HG03097 (cell line): ENCODE measurements around the gene LIFR.
"Not testable (repeated sequence)": the region's sequence is repeated elsewhere in the genome, so short reads cannot be mapped to it uniquely, and the experiment has no call there.

Source experiments
- ATAC-seq: cut with Tn5 transposase; IDR thresholded peaks from one replicate; pipeline ENCODE4 v1.9.1; 2021; ENCODE audit not compliant: unreplicated experiment, low FRiP score

The LIFR gene

DNA sequence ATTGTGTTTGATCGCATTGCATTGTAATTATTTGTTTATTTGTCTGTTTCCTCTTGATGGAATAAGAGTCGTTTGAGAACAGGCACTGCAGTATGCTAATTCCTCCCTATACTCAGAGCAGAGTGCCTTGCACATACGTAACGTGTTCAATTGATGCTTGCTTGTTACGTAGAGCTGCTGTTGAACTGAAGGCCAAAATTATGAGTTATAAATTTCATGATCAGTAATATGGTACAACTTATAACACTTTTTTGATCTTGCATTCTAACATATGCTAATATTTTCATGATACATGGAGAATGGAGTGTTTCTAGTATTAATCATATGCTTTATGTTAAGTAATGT, 26.5 kb upstream of the LIFR start:
- no peak for ATAC-seq

DNA sequence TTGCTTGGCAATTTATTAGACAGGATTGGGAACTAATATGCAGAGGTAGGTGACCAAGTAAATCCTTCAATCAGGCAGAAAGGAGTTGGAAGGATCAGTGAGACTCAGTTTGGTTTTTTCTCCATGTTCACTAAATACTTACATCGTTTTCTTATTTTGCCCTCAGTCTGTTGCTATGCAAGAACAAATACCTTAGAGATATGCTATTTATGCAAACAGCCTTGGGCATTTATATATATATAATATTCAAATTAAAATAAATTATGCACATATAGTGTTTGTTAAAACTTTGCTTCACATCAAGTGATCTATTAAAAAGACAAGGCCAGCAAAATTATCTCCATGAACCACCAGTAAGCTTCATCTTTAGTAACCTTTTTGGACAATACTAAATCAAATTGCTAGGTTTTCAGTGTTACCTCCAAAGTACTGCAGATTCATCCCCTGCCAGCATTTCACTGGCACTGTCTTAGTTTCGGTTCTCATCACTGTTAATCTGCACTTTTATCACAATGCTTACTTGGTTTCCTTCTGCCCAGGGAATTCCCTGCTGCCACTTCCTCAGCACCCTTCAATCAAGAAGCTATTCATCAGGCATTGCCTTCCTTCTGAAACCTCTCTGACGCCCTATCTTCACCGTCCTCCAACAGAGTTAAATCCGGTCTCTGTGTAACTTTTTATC, 26.0 kb upstream of the LIFR start:
- no peak for ATAC-seq

DNA sequence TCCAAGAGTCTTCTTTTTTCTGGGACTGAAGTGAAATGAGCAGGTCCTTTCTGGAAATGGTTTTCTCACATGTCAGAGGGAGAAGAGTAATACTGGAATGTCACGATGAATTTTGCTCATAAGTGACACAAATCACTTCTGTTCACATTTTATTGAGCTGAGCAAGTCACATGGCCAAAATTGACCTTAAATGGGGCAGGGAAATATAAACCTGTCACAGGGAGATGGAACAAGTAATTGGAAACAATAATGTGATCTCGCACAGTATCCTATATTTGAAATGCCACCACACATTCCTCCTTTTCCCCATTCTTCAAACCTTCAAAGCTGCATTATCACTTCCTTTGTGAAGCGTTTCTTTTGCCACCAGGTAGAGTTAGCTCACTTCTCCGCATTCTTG, 25.2 kb upstream of the LIFR start:
- no peak for ATAC-seq

DNA sequence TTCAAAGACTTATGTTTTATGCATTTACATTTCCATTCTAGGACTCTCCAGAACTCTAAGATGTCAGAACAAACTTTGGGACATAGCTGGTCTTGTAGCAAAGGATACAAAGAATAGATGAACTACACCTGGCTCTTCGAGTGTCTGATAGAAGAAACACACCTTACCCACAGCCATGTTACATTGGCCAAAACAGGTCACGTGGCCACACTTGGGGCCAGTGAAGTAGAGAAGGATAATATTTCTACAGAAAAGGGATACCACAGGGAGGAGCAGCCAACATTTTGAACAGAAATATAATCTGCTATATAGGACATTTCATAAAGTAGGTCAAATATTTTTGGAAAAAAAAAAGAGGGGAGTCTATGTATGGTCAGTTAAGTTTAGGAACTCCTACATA, 22.7 kb upstream of the LIFR start:
- no peak for ATAC-seq

DNA sequence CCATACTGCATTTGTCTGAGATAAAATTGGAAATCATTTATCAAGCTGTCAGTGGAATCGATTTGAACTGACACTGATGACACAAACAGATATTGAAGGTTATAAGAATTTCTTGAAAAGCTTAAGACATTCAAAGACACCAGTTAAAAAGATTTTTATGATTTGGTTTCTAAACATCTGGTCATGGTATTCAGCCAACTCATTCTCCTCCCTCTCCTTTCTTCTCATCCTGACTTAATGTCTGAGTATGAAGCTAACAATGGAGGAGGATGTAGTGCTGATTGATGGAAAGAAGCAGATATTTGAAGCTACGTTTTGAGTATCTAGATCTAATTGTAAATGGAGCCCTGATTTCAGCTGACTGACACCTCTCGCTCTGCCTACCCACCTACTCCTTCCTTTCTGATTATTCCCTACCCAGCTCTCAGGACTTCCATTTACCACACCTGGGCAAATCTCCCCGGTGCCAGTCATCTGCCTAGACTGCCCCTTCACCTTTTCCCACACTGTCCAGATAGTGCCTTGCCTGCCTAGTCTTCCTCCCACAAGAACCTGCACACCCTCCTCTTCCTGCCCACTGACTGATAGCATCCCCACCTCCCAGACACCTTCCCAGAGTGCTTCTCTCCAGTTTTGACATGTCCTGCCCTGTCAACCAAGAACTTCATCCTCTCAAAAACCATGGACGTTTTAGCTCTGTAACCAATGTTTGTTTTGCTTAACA, 20.7 kb upstream of the LIFR start:
- ATAC-seq = no peak

DNA sequence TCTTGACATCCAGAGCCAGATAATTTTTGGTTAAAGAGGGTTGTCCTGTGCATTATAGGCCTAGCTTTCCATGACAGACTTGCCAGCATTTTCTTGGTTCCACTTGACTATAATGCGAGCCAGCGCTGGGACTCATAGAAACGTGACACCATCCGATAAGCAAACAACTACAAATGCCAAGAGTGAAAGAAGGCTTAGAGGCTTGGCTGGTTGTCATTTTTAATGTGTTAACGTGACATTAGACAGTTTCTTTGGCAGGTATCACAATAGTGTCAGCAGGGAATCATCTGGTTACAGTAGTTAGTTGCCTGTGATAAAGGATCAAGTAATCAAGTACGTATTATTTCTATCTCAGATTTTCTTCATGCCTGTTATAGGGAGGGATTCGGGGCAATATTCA, 20.0 kb upstream of the LIFR start:
- ATAC-seq = no peak

DNA sequence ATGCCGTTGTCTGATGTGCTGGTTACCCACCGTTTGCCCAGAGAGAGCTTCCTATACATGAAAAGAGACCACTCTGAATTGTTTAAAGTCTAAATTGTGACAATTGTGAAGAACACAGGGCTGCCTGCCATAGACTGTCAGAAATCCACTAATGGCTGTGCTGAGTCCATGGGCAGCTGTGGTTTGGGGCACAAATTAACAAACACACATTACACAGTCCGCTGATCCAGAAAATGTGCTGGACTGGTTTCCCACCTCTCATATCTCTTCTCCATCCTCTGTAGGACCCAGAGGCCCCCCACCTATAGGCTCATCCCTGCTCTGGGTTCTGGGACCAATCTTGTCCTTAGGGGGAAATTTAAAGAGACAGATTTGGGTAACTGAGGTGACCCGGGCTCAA, 19.0 kb upstream of the LIFR start:
- ATAC-seq = no peak

DNA sequence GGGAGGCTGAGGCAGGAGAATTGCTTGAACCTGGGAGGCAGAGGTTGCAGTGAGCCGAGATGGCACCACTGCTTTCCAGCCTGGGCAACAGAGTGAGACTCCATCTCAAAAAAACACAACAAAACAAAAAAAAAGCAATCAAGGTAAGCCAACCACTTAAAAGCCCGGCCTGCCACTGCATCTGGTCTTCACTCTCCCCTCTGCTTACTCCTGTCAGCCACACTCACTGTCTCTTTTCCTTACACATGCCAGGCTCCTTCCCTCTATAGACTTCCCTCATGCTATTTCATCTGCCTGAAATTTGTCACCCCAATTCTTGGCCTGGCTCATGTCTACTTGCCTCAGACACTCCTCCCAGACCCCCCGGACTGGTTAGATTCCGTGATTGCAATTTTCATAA, 17.6 kb upstream of the LIFR start:
- no peak for ATAC-seq

DNA sequence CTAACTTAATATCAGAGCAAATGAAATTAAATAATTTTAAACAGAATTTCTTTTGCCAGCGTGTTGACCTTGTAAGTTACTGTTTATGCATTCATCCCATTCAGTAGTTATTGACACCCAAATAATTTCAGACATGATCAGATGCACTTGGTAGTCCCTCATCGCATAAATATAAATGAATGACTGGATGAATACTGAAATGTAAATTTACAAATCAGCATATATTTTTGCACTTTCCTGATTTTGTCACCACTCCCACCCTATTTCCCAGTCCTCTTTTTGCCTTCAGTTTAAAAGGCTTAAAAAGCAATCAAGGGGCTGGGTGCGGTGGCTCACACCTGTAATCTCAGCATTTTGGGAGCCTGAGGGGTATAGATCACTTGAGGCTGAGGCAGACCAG, 17.1 kb upstream of the LIFR start:
- ATAC-seq = no peak

DNA sequence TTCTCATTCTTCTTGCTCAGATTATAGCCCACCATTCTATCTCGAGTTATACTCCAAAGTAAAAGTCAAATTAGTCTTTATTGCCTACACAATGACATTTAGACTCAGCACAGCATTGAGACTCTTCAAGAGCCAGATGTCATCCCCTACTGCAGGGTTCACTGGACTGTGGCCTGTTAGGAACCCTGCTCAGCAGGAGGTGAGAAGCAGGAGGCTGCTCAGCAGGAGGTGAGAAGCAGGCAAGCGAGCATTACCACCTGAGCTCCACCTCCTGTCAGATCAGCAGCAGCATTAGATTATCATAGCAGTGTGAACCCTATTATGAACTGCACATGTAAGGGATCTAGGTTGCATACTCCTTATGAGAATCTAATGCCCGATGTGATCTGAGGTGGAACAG, 12.7 kb upstream of the LIFR start:
- ATAC-seq = no peak

DNA sequence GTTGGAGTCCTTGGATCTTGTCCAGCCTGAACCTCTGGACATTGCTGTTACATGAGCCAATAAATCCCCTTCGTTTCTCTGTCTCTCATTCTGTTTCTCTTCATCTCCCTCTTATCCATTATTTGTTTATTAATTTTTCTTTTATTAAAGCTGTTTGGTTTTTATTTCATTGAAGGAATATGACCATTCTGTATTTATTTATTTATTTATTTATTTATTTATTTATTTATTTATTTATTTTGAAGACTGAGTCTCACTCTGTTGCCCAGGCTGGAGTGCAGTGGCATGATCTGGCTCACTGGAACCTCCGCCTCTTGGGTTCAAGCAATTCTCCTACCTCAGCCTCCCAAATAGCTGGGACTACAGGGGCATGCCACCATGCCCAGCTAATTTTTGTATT, 10.9 kb upstream of the LIFR start:
- not testable (repeated sequence) for ATAC-seq

DNA sequence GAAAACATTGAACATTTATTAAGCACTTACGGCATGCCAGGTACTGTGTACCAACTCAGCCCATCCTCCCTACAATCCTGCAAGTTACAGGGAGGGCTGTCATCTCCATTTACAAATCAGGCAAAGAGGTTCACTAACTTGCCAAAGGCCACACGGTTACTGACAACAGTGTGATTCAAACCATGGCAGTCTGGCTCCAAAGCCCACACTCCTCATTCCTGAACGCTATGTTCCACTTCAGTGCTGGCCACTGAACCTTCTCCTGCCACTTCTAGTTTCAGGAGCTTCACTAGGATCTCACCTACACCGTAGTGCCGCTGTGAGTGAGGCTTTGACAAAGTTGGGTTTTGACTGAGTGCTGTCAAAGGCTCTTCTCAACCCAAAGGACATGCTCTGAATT, 7.2 kb upstream of the LIFR start:
- no peak for ATAC-seq

DNA sequence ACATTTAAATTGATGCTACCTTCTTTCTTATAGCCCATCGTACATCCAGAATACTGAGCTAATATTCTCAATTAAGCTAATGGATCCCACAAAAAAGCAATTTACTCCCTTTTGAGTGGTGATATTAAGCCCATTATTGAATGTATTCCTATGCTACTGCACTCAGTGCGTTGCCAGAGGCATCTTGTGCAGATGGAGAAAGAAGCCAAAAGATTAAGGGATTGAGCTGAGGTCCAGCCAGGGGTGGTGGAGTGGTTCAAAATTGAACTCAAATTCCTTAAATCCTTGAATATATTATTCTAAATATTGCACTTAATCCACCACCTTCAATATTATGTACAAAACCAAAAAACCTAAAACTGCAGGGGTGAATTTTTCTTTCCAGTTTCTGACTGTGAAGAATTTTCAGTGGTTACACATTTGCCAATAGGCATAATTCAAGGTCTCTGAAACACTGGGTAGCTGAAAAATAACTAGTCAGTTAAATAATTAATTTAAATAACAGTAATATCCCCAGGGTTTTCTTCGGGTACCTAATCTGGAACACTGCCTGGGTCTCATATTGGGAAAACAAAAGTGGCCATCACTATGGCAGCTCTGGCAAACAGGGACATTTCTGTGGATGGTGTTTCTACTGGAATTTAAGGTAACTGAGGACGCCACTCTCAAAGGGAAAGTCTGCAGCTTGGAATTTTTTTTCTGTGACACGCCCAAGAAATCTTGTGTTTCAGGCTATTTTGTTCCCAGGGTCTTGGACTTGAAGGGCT, 6.2 kb upstream of the LIFR start:
- no peak for ATAC-seq

DNA sequence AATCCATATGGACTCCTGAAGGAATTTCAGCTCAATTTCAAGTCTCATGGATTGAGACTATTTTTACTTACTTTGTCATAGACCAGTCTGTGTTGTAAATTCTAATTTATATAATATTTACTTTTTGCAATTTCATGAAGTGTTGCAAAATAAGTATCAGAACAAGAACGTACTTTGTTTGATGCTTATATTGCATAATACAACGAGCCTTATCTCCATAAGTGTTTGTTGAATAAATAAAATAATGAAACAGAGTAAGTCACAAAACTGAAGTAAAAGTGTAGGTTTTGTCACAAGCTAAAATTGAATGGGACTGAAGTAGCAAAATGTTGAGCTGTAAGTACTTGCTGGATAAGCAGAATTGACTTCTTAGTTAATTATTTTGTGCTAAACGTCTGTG, 3.0 kb upstream of the LIFR start:
- ATAC-seq = no peak

DNA sequence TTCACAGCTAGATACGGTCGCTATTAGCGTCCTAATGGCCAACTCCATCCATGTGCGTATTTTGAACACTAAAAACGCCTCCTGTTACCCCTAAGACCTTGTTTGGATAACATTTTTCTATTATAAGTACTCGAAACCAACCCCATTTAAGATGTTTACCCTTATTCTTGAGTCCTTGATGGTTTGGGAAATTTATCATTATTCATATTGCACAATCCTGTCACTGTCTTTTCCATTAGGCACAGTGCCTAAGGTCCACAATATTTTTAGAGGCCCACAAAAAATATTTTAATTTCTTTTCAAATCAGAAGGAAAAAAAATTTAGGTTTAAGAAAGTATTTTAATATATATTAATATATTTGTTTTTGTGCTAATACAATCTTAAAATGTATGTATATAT, 1.3 kb upstream of the LIFR start:
- no peak for ATAC-seq

DNA sequence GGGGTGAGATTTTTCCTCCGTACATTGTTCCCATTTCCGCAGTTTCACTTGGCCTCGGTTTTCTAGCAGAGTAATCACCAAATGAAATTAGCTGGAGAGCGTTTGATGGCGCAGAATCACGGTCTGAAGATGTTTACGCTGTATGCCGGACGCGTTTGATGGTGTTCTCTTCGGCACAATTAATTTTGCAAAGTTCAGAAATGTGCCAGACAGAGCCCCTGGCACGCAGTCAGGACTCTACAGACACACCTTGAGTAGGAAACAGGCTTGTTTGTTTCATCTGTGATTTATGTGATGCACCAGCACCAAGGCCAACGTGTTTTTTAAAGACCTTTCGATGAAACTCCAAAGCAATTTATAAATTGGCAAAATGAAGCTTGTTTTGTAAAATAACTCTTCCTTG, 863 bp upstream of the LIFR start:
- no peak for ATAC-seq

DNA sequence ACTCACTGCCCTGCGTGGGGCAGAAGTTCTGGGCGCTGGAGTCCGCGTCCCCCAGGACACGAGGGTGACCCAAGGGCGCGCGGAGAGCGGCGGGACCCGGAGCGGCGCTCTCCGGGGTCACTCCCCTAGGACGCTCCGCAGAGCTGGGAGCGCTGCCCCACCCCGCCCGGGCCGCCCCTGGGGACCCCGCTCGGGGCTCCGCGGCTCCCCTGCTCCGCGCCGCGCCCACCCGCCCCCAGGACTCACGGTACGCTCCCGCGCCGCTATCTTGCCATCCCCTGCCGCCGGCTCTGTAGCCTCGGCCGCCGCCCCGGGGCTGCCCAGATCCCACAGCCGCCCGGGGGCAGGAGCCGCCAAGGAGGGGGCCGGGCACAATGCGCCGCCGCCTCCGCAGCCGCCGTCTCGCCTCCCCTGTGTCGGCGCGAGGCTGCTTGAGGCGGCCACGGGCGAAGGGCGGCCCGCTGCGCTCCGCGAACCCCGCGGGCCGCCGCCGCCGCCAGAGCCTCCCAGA, 303 bp downstream of the LIFR start:
- ATAC-seq = no peak

DNA sequence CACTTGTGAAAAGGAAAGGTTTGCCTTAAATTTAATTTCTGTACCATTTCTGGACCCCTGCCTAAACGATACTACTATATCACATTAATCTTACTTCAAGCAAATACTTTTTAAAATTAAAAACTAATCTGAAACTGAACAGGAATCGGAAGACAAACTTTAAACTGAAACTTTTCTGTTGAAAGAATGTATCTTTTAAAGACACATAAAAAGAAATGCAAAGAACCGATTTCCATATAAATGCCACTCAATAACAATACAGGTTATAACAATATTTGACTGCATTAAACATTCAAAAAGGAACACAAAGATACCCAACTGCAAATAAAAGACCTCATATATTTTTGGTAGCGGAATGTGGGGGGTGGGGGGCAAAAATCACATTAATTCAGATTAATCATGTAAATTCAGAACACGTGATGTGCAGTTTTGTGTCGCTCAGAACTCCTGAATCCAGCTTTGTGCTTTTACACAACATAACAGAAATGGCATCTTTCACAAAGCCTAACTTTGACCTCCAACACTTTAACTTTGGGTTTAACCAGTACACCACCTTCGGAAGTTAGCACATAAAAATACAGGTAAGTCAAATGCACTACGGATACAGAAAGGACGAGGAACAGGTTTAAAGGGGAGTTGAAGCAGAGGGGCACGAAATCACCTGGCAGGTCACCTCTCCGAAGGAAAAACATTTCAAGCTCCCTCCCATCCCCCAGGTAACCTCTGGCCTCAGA, 925 bp downstream of the LIFR start:
- no peak for ATAC-seq

DNA sequence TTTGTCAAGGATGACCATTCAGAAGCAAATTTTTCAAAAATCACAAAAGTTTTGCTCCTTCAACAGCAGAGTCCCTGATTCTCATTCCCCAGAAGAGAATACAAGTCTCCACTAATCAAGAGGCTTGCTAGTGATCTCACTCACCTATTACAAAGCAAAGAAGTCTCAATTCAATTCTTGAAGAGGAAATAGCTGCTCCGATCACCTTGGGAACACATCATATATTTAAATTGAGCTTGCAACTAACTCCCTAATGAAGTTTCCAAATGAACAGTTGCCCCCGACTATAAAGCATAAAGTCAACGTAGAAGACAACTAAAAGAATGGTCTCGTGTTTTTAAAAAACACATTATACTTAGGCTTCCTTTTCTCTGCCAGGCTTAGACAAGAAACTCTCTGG, 1.6 kb downstream of the LIFR start:
- ATAC-seq = no peak

DNA sequence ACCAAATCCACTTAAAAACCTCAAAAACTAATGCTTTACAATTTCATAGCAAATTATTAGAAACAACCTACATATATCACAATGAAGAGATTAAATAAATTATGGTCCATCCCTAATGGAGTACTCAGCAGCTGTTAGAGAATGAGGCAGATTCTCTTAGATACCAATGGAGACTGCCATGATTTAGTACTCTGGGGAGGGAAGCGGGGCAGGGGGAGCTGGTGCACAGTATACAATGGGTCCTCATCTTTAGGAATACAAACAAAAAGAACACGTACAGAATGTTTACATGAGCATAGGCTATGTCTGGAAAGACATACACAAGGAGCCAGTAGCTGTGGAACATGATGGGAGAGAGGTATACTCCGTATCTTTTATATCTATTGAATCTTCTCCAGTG, 2.0 kb downstream of the LIFR start:
- no peak for ATAC-seq

DNA sequence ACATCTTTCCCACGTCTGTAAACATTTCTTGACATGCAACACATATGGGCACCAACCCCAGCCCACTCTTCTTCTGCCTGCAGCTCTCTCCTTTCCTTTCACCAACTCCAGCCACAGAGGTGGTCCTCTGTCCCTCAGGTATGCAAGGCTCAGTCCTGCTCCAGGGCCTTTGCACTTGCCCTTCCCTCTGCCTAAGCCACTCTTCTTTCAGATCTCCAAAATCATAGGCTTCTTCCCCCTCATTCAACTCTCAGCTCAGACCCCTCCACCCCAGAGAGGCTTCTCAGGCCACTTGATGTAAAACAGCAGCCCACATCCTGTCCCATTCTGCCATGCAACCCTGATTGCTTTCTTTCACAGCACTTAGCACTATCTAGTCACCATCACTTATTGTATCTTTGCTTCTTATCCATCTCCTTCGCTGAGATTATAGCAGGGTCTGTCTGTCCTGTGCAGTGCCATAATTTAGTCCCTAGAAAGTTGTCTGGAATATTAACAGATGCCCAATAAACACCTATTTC, 3.4 kb downstream of the LIFR start:
- ATAC-seq = no peak
